ACC112 (cell line): ENCODE data around the gene CADM1.

Experiments used
- H2AFZ ChIP-seq: fragments of 200-600 bp; sonication (generic); one replicate; pipeline ENCODE4 v1.6.0; 2017; ENCODE audit warnings: antibody characterized with exemption, low read length; ENCODE audit not compliant: unreplicated experiment
- H3K27ac ChIP-seq: fragments of 200-600 bp; sonication (generic); 2 replicates; pipeline ENCODE4 v1.5.1; 2014; ENCODE audit warnings: low read depth, mild to moderate bottlenecking, antibody characterized with exemption, low read length, moderate library complexity
- H3K27me3 ChIP-seq: fragments of 200-600 bp; sonication (generic); 2 replicates; pipeline ENCODE4 v1.6.1; 2014; ENCODE audit warnings: mild to moderate bottlenecking, antibody characterized with exemption, low read length, moderate library complexity, mixed read lengths; ENCODE audit not compliant: insufficient read depth
- H3K36me3 ChIP-seq: fragments of 200-600 bp; sonication (generic); 2 replicates; pipeline ENCODE4 v1.6.1; 2016; ENCODE audit warnings: mild to moderate bottlenecking, antibody characterized with exemption, low read length, moderate library complexity, mixed read lengths; ENCODE audit not compliant: insufficient read depth
- H3K4me1 ChIP-seq: fragments of 200-600 bp; sonication (generic); one replicate; pipeline ENCODE4 v1.6.1; 2016; ENCODE audit warnings: low read length, mixed read lengths; ENCODE audit not compliant: insufficient read depth, unreplicated experiment, control insufficient read depth
- H3K4me3 ChIP-seq: fragments of 200-600 bp; sonication (generic); 2 replicates; pipeline ENCODE4 v1.5.1; 2014; ENCODE audit warnings: mild to moderate bottlenecking, low read depth, low read length
- H3K79me2 ChIP-seq: fragments of 200-600 bp; sonication (generic); one replicate; pipeline ENCODE4 v1.6.0; 2016; ENCODE audit warnings: low read length; ENCODE audit not compliant: control insufficient read depth, unreplicated experiment, insufficient read depth

The CADM1 gene

DNA sequence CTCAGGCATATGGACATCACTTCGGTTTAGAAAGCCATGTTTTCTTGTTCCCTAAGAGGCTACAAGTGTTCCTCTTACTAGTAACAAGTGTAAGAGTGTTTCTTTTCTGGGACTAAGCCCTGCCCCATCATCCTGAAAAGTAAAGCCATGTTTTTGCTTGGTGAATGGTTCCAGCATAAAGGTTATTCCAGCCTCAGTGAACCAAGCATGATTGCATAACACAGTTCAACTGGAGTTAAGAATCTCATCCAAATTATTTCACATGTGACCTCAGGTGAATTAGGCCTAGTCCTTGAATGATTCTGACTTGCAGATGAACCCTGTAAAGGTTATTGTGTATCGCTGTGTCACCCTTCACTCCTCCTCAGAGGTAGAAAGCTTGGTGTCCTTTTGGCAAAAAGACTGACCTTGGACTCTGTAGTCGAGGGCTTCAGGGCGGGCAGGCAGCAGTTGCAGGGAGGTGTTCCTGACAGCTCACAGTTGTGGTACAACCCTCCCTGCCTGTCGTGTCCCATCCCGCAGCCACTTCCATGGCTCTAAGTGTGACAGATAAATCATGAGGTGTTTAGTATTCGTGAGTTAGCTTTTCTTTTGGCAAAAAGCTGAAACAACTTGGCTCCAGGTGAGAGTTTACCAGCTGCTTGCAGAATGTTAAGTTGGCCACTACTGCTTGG lies 321.8 kb downstream of the CADM1 start:
- H3K36me3 ChIP-seq = no peaks in the 10 kb centered on the region

DNA sequence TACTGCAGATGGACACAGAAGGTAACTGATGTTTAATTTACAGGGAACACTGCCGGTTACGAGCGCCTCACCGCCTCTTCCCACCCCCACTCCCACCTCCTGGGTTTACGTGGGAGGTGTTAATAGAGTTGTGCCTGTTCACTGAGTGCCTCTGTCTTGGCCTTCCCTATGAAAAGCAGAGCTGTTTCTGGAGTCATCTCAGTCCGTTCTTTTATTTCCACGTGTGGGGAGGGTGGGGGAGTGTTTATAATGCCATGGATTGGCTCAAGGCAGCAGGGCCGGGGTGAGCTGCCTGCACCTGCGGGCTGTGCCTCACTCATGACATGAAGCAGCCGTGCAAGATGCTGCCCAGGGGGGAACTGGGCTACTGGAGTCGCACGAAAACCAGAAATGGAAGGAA lies 322.7 kb downstream of the CADM1 start:
- Histone ChIP-seq H3K27me3 (no peaks in the 10 kb centered on the region), H3K4me1 (no peaks in the 10 kb centered on the region), H2AFZ (no peak overlapping the region), H3K36me3 (no peaks in the 10 kb centered on the region), H3K79me2 (no peaks in the 10 kb centered on the region), H3K4me3 (no peak overlapping the region), H3K27ac (no peak overlapping the region)

More for the DNA sequence above, 321.8 kb downstream of the CADM1 start:
- Histone ChIP-seq H3K4me3 (no peak overlapping the region), H2AFZ (no peak overlapping the region), H3K79me2 (no peaks in the 10 kb centered on the region), H3K27me3 (no peaks in the 10 kb centered on the region), H3K4me1 (no peaks in the 10 kb centered on the region), H3K27ac (no peak overlapping the region)

DNA sequence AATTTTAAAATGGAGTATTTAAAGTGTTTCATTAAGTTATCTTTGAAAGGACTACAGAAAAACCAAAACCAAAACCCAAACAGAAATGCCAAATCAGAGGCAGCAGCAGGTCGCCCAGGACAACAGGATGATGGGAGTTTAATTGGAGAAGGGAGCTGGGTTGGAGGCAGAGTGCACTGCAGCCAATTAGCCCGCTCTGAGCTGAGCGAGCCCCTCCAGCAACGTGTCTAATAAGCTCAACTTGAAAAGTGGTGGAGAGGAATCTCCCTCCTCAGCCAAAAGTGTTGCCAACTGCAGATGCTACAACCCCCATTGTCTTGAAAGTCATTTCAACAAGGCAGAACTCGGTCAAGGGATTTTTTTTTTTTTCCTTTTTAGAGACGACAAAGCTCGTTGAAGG lies 323.9 kb downstream of the CADM1 start:
- Histone ChIP-seq H3K4me3 (no peak overlapping the region), H3K27me3 (no peaks in the 10 kb centered on the region), H3K4me1 (no peaks in the 10 kb centered on the region), H3K79me2 (no peaks in the 10 kb centered on the region), H3K36me3 (no peaks in the 10 kb centered on the region), H2AFZ (no peak overlapping the region), H3K27ac (no peak overlapping the region)

DNA sequence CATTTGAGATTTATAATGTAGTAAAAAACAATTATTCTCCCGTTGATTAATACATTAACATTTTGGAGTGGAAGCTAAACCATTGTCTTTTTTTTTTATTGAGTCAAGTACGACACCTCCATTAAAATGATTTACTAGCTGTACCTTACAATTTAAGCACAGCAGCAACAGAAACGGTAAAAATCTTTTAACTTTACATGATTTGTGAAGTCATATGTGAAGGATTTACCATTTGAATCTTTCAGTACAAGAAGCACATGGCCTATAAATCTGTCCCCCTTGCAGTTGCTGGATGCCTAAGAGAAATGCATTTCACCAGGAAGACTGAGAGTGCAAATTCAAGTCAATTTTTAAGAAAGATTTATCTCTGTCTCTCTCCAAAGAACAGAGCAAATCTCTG lies 324.6 kb downstream of the CADM1 start:
- Histone ChIP-seq H3K36me3 (no peaks in the 10 kb centered on the region), H3K4me3 (no peak overlapping the region), H3K4me1 (no peaks in the 10 kb centered on the region), H3K27ac (no peak overlapping the region), H3K79me2 (no peaks in the 10 kb centered on the region), H3K27me3 (no peaks in the 10 kb centered on the region), H2AFZ (no peak overlapping the region)

DNA sequence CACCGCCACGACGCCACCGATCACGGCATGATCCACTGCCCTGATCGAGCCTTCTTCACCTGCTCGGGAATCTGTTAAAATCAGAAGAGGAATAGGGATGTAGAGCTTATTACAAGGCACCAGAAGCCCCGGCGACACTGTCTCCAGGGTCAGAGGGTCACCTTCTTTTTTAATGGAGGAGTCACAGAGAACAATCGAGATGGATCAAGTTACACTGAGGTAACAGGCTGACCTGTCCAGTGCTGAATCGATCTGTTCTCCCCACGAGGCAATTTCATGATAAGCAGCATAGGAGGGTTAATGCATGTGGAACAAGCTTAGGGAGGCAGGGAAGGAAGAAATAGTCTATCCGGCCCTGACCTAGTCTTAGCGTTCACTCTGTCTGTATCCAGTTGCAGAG lies 325.5 kb downstream of the CADM1 start:
- Histone ChIP-seq H3K36me3 (no peaks in the 10 kb centered on the region), H3K4me1 (no peaks in the 10 kb centered on the region), H3K79me2 (no peaks in the 10 kb centered on the region), H3K4me3 (no peak overlapping the region), H3K27ac (no peak overlapping the region), H2AFZ (no peak overlapping the region), H3K27me3 (no peaks in the 10 kb centered on the region)

DNA sequence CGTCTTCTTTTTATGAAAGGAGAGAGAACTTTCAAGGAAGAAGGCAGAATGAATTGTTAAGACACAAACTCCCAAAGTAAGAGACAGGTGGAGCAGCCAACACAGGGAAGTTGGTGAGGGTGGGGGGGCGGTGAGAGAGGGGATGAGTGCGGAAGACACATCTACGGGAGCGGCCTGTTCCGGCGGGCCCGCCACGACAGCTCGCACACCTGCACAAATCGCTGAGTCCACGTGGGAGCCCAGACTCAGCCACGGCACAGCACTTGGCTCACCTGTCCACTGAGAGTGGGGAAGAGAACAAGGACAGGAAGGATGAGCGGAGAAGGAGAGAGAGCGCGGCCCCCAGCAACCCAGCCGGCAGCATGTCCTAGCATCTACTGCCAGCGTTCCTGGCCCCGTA lies 331.1 kb downstream of the CADM1 start:
- no peaks in the 10 kb centered on the region for H3K4me1 ChIP-seq
- no peak overlapping the region for H3K4me3 ChIP-seq
- no peaks in the 10 kb centered on the region for H3K79me2 ChIP-seq
- no peak overlapping the region for H3K27ac ChIP-seq
- no peaks in the 10 kb centered on the region for H3K36me3 ChIP-seq
- H2AFZ ChIP-seq = no peak overlapping the region
- no peaks in the 10 kb centered on the region for H3K27me3 ChIP-seq

DNA sequence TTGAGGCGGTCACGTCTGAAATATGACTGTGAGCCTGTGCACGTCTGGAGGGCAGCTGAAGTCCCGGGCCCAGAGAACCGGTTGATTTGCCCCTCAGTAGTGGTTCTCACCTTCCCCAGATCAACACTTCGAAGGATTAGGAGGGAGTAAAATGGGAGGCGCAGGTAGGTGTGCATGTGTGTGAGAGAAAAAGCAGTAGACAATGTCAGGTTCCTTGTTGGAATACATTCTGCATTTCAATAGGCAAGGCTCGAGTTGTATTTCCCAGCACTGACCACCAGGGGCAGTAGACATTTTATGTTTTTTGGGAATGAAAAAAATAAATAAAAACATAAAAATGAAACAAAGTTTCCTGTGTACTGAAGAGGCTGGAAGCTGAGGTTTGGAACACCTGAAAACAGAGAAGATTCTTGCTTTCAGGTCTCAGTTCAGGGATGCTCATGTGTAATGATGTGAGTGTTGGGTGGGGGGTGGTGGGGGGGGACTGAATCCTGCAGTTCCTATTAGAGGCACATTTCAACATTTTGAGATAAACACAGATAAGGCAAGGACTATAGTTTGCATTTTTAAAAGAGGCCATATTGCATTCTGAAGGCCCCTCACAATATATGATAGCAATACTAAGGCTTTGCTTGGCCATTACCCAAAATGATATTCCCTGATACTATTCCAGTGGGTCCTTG lies 333.9 kb downstream of the CADM1 start:
- Histone ChIP-seq H3K27me3 (no peaks in the 10 kb centered on the region), H2AFZ (no peak overlapping the region), H3K4me3 (no peak overlapping the region), H3K36me3 (no peaks in the 10 kb centered on the region), H3K79me2 (no peaks in the 10 kb centered on the region), H3K4me1 (no peaks in the 10 kb centered on the region), H3K27ac (no peak overlapping the region)

DNA sequence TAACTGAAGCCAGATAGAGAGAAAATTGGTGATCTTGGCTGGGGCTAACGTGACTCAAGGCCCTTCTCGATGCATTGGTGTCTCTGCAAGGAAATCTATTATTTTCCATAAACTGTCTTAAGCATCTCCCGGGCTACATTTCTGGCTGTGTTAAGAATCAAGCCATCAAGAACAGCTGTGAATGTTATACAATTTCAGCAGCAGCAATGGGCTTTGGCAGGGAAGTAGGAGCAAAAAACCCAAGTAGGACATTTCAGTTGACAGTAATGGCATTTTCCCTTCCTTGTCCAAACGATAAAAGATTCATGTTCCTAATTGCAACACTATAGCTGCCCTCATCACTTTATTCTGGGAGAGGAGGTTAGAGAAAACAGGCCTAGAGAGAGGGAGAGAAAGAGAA lies 335.0 kb downstream of the CADM1 start:
- Histone ChIP-seq H3K4me3 (no peak overlapping the region), H3K4me1 (no peaks in the 10 kb centered on the region)

DNA sequence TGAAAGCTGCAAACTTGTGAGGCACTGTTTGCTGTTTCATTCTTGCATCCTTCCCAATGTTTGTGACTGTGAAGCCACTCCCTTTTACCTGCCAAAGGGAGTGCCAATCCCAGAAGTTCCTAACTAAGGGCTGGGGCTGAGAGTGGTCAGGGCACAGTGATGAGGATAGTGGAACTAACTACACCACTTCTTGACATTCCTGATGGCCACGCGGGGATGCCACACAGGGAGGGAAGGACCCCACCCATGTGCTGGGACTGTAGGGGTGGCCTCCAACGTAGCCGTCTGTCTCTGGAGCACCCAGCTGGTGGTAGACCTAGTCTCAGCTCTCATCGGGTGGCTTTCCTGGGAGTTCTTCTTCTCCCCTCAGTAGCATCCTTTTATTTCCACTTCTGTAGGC lies 335.5 kb downstream of the CADM1 start:
- no peak overlapping the region for H3K4me3 ChIP-seq
- no peaks in the 10 kb centered on the region for H3K4me1 ChIP-seq

More for the DNA sequence above, 335.0 kb downstream of the CADM1 start:
- no peaks in the 10 kb centered on the region for H3K79me2 ChIP-seq
- H3K36me3 ChIP-seq = no peaks in the 10 kb centered on the region
- no peaks in the 10 kb centered on the region for H3K27me3 ChIP-seq
- no peak overlapping the region for H2AFZ ChIP-seq
- H3K27ac ChIP-seq = no peak overlapping the region

DNA sequence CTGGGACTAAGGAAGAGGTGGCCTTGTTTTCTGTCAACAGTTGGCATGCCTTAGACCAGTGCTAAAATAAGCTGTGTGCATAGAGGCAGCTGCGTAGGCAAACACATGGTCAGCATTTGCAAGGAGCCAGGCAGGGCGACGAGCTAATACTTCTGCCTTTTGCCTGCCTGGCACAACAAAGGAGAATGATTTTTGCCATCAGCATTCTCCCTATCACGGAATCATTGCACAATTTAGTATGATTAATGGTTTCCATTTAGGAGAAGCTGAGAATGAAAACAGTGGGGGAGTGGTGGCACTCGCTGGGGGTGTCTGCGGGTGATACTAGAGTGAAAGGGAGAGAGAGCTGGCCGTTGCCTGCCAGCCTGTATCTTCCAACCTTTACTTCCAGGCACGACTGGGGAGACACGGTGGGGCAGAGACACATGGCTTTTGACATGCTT lies 336.0 kb downstream of the CADM1 start:
- Histone ChIP-seq H3K4me1 (no peaks in the 10 kb centered on the region), H3K27ac (no peak overlapping the region), H3K79me2 (no peaks in the 10 kb centered on the region), H3K36me3 (no peaks in the 10 kb centered on the region), H3K27me3 (no peaks in the 10 kb centered on the region), H2AFZ (no peak overlapping the region), H3K4me3 (no peak overlapping the region)

More for the DNA sequence above, 335.5 kb downstream of the CADM1 start:
- H3K27ac ChIP-seq = no peak overlapping the region
- H3K36me3 ChIP-seq = no peaks in the 10 kb centered on the region
- H3K27me3 ChIP-seq = no peaks in the 10 kb centered on the region
- no peak overlapping the region for H2AFZ ChIP-seq
- H3K79me2 ChIP-seq = no peaks in the 10 kb centered on the region

DNA sequence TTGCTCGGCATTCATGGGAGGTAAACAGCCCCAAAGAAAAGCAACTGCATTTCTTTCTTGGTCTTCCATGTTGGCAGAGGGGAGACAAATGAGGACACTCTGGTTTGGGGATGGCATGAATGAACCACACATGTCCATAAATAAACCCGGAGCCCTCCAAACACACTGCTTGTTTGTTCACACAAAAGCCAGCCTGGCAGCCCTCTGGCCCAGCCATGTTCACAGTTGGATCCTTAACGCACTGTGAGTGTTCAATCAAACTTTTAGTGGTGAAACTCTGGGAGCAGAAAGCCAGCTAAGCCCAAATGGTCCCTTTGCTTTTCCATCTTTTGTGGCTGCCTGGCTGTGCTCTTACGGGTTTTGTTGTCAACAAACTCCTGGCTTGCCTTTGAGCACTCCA lies 336.8 kb downstream of the CADM1 start:
- Histone ChIP-seq H2AFZ (no peak overlapping the region), H3K36me3 (no peaks in the 10 kb centered on the region)

More for the DNA sequence above, 336.8 kb downstream of the CADM1 start:
- H3K79me2 ChIP-seq = no peaks in the 10 kb centered on the region
- H3K27me3 ChIP-seq = no peaks in the 10 kb centered on the region
- no peaks in the 10 kb centered on the region for H3K4me1 ChIP-seq
- H3K27ac ChIP-seq = no peak overlapping the region
- no peak overlapping the region for H3K4me3 ChIP-seq
